Large intestine (tissue), 3 donors: ENCODE data around the gene AFF3. TPM values are rescaled to one million over a fixed set of nuclear protein-coding genes. Genes with fewer than 3 reads are reported as not detected.

Source experiments
- DNase-seq, 2 donors: peaks; one replicate each; pipeline versions ENCODE4 v3.0.0 to v3.0.0-alpha.2; 2013
- H3K27ac ChIP-seq: one replicate; pipeline ENCODE4 v1.5.1; 2013; ENCODE audit warnings: low read length
- H3K27me3 ChIP-seq: 2 replicates; pipeline ENCODE4 v1.6.1; 2013; ENCODE audit warnings: low read length; ENCODE audit not compliant: control insufficient read depth, insufficient read depth
- H3K36me3 ChIP-seq: 2 replicates; pipeline ENCODE4 v1.6.1; 2013; ENCODE audit warnings: low read length; ENCODE audit not compliant: control insufficient read depth, insufficient read depth
- H3K4me1 ChIP-seq: one replicate; pipeline ENCODE4 v1.6.1; 2013; ENCODE audit warnings: low read length; ENCODE audit not compliant: control insufficient read depth, insufficient read depth
- H3K4me3 ChIP-seq: one replicate; pipeline ENCODE4 v1.5.1; 2013; ENCODE audit warnings: low read length
- H3K9me3 ChIP-seq: one replicate; pipeline ENCODE4 v1.6.1; 2013; ENCODE audit warnings: mild to moderate bottlenecking, low read depth, low read length, moderate library complexity; ENCODE audit not compliant: control insufficient read depth
- WGBS: methylation state at CpG from one replicate; pipeline ENCODE4 v1.1.5; 2013; ENCODE audit warnings: low lambda C conversion rate; ENCODE audit not compliant: insufficient coverage; 5-methylcytosine and 5-hydroxymethylcytosine counted together
- polyA plus RNA-seq: library from polyadenylated mRNA; unstranded; fragments of 120-200 nt; gene quantifications from one replicate; pipeline ENCODE4 v1.2.1, GENCODE V29; 2013

The AFF3 gene
- polyA plus RNA-seq, 1 donor = 4.8 TPM

DNA sequence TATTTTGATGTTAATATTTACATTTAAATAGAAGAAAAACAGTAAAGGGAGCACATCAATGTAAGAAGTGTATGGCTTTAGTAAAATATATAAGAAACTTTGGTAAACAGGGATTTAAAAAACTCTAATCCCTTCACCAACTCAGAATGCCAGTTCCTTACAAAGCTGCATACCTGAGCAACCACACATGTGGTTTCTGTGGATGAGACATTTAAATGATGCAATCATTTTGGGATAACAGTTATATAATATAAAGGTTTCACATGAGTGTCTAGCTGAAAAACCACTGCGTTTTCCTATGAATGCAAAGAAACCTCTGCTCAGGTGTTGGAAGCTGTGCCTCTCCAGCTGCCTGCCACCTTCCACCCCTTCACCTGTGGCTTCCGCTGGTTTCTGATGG lies 443.5 kb downstream of the AFF3 start:
- no peak overlapping the region for H3K4me3 ChIP-seq
- DNase-seq = no peak
- no peaks in the 10 kb centered on the region for H3K27me3 ChIP-seq
- no peaks in the 10 kb centered on the region for H3K4me1 ChIP-seq
- no CpG with 5 or more reads among the region's 2 CpGs for WGBS
- no peak overlapping the region for H3K27ac ChIP-seq
- H3K36me3 ChIP-seq = no peaks in the 10 kb centered on the region
- H3K9me3 ChIP-seq = no peaks in the 10 kb centered on the region

DNA sequence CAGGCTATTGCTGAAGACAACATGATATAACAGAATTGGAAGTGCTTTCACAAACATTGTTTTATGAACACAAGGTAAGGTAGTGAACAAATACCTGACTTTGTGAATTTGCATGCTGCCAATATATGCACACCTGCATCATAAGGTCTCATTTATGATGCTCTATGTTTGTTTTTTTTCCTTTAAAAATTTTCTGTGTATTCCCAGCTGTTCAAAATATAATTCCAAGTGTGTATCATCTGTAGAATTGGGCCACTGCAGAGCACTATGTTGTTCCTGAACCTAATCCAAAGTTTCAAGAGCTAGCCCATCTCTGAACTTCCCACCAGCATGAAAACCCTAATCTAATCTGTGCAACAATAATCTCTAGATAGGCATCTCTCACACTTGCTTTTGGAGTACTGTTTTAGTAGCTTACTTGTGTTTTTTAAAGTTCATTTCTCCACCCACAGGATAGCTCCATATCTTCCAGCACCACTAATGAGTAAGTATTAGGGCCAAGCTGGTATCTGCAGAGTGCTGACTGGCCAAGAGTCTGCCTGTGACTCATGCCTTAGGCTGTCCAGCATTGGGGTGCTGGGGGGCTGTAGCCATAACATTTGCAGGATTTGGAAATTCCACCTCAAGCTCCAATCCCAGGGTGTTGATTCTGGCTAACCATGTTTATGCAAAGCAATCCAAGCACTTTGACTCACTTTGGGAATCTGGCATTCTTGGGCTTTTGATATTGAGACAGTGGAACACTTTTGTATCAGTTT lies 444.4 kb downstream of the AFF3 start:
- no peaks in the 10 kb centered on the region for H3K9me3 ChIP-seq
- no peaks in the 10 kb centered on the region for H3K36me3 ChIP-seq
- no peak for DNase-seq
- no peak overlapping the region for H3K4me3 ChIP-seq
- no peak overlapping the region for H3K27ac ChIP-seq
- H3K27me3 ChIP-seq = no peaks in the 10 kb centered on the region
- no peaks in the 10 kb centered on the region for H3K4me1 ChIP-seq

DNA sequence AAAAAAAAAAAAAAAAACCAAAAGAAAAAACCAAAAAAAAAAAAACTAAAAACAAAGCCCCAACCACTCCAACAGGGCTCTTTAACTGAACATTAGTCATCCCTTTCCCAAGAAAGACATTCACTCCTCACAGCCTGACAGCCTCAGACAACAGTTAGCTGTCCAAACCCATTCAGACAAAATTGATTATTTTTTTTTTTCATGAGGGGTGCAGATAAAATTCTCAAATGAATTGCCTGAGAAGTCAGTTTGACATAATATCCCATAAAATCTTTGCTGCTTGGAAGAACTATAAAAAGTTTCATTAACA lies 446.5 kb downstream of the AFF3 start:
- Histone ChIP-seq H3K27ac (no peak overlapping the region), H3K36me3 (no peaks in the 10 kb centered on the region), H3K4me3 (no peak overlapping the region), H3K4me1 (no peaks in the 10 kb centered on the region), H3K9me3 (no peaks in the 10 kb centered on the region), H3K27me3 (no peaks in the 10 kb centered on the region)
- DNase-seq = no peak

DNA sequence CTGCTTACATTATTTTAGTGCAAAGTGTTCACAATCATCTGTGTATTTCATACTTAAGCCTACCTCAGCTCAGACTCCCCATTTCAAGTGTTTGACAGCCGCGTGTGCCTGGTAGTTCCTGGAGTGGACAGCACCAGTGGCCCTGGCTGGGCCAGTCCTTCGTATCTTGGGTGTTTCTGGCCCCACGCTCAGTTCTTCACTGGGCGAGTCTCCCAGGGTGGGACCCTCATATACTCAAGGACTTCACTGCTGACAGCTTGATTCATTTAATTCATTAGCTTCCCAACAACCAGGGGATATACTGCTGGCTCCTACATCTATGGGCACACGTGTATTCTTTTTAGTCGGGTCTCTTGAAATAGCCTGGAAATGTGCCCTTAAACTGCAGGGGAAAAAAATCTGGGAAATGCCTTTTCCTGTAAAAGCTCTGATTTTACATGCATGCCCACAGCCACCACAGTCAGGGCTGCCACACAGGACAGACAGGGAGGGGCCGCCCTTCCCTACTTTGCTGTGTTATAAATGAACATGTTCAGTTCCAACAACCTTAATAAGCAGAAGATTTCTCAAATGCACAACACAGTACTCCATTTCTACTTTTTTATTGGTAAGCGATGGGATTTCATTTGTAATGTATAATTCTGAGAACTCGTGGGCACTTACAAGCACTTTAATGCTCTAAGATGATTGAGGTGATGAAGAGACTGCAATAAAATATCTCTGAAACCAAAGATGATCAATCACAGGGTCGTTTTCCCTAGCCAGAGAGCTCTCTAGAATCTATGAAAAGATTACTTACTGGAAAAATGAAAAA lies 447.1 kb downstream of the AFF3 start:
- no CpG with 5 or more reads among the region's 11 CpGs for WGBS
- Histone ChIP-seq H3K9me3 (no peaks in the 10 kb centered on the region), H3K27me3 (no peaks in the 10 kb centered on the region), H3K4me1 (no peaks in the 10 kb centered on the region), H3K27ac (no peak overlapping the region), H3K36me3 (no peaks in the 10 kb centered on the region), H3K4me3 (no peak overlapping the region)
- no peak for DNase-seq

DNA sequence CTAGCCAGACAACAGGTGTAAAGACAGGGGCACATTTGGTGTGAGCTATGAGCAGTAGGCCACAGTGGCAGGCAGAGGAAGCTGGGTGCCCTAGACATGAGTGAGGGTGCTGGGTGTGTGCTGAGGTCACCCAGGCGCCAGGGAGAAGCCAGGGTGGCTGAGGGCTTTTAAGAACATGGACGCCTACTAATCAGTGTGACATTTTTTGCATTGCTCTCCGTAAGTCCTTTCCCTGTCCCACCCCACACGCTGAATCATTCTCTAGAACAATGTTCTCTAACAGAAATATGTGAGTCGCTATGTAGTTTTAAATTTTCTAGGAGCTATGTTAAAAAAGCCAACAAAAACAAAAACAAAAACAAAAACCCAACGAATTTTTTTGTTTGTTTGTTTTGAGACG lies 448.1 kb downstream of the AFF3 start:
- no peaks in the 10 kb centered on the region for H3K36me3 ChIP-seq
- DNase-seq = no peak
- WGBS = 79% methylated on average over 3 of the region's 7 CpGs
- no peak overlapping the region for H3K4me3 ChIP-seq
- no peaks in the 10 kb centered on the region for H3K9me3 ChIP-seq
- H3K27ac ChIP-seq = no peak overlapping the region
- H3K27me3 ChIP-seq = no peaks in the 10 kb centered on the region
- no peaks in the 10 kb centered on the region for H3K4me1 ChIP-seq

DNA sequence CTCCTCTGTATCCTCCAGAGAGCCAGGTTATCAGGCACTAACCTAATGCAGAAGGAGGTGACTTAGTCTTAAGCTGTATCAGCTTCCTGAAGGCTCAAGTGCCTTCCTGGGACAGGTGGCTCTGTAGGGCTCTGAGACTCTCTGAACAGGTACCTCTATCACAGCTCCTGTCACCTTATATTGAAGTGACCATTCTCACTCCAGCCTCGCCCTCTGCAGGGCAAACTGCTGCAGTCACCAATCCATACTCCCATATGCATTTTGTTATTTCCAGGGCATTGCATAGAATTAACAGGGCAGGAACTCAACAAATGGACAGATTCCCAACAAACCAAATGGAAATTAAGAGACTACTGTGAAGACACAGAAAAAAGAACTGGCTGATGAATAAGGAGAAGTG lies 449.6 kb downstream of the AFF3 start:
- Histone ChIP-seq H3K9me3 (no peaks in the 10 kb centered on the region), H3K36me3 (no peaks in the 10 kb centered on the region), H3K27me3 (no peaks in the 10 kb centered on the region), H3K27ac (no peak overlapping the region), H3K4me3 (no peak overlapping the region), H3K4me1 (no peaks in the 10 kb centered on the region)
- WGBS = no CpG with 5 or more reads among the region's 1 CpG
- DNase-seq = no peak

DNA sequence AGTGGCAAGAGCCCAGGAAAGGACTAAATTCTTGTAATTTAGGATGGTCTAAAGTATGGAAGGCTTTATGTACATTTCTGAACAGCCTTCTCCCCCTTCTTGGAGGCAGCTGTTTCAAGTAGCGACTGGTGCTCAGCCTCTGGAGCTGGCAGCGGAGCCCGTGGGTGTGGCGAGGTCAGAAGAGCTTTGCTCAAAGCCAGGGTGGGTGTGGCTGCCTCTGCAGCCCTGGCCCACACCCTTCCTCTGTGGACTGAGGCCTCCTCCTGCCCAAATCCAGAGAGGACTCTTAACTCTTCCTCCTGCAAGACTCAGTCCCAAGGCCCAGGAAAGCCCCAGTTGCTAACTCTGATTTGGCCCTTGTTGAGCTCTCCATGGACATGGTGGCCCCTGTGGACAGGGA lies 450.5 kb downstream of the AFF3 start:
- H3K4me3 ChIP-seq = no peak overlapping the region
- WGBS = no CpG with 5 or more reads among the region's 4 CpGs
- H3K9me3 ChIP-seq = no peaks in the 10 kb centered on the region
- H3K36me3 ChIP-seq = no peaks in the 10 kb centered on the region
- DNase-seq = no peak
- no peaks in the 10 kb centered on the region for H3K4me1 ChIP-seq
- no peaks in the 10 kb centered on the region for H3K27me3 ChIP-seq
- no peak overlapping the region for H3K27ac ChIP-seq

DNA sequence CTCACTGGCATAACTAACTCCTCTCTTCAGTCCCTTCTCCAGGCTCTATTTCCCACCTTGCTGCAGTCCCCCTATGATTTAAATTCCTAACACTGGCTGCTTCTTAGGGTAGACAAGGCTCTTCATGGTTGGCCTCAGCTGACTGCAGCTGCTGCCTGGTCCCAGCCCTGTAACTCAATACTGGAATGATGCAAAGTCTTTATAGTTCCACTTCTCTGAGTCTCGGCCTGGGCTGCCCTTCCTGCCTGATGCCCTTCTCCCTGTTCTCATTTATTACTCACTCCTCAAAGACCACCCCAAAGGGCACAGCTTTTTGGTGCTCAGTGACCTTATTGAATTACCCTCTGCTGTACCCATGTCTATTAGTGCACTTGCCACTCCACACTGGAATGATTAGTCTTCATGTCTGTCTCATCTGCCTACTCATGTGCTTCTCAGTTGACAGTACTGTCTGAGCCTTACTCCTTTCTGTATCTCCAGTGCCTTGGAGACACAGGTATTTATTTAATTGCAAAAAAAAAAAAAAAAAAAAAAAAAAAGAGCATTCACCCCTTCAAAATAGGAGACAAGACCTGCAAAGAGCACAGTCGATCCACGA lies 453.1 kb downstream of the AFF3 start:
- WGBS = 94% methylated on average over 2 of the region's 3 CpGs
- H3K4me3 ChIP-seq = no peak overlapping the region
- no peak for DNase-seq

DNA sequence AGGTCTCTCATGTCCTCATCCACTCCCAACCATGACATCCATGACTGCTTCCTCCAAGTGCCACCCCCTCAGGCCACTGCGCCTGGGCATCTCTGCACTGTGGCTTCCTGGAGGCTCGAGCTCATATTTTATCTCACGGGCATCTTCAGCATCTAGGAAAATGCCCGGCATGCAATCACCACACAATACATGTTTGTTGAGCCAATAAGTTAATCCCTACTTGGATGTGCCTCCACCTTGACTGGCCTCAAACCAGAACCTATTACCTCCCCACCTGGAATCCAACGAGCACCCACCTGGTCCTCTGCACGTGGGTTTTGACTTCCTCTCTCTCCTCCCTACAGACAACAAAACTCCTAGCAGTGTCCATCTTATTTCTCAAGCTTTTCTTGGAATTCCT lies 453.7 kb downstream of the AFF3 start:
- WGBS = 80% methylated on average over 1 of the region's 6 CpGs
- Histone ChIP-seq H3K27ac (no peak overlapping the region), H3K36me3 (no peaks in the 10 kb centered on the region), H3K4me3 (no peak overlapping the region), H3K4me1 (no peaks in the 10 kb centered on the region), H3K27me3 (no peaks in the 10 kb centered on the region), H3K9me3 (no peaks in the 10 kb centered on the region)
- DNase-seq = no peak

More for the DNA sequence above, 453.1 kb downstream of the AFF3 start:
- Histone ChIP-seq H3K9me3 (no peaks in the 10 kb centered on the region), H3K27ac (no peak overlapping the region), H3K36me3 (no peaks in the 10 kb centered on the region), H3K27me3 (no peaks in the 10 kb centered on the region), H3K4me1 (no peaks in the 10 kb centered on the region)

DNA sequence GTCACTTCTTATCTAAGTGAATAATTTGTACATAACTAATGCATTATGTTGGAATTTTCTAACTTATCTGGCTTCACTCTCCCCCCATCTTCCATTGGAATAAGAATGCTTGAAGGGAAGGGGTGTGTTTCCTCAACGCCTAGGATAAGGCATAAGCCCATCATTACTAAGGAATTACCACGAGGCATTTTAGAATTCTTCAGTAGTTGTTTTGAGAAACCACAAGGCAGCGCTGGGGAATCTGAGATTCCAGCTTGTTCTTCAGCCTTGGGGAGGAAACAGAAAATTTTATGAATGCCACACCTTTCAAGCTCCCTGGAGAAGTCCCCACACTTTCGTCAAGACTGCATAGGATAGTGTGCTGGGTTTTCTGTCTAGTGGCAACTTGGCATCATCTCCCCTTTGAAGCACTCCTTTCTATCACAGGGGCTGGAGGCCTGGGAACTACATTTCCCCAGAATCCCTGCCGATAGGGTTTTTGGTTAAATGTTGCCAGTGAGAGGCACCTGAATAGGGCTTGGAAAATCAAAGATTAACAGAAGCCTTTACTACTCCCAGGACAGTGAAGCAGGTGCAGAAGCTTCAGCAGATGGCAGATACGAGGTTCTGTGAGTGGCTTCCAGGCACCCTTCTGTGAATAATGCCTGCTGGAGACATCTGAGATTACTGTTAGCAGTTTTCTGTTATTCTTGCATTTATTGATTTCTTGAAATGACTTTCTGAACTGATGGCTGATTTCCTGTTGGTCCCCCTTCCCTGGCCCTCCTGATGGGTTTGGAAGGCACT lies 459.9 kb downstream of the AFF3 start:
- H3K4me1 ChIP-seq = no peaks in the 10 kb centered on the region
- H3K9me3 ChIP-seq = no peaks in the 10 kb centered on the region
- no peaks in the 10 kb centered on the region for H3K27me3 ChIP-seq
- no peaks in the 10 kb centered on the region for H3K36me3 ChIP-seq
- no peak overlapping the region for H3K27ac ChIP-seq
- WGBS = no CpG with 5 or more reads among the region's 6 CpGs
- no peak overlapping the region for H3K4me3 ChIP-seq
- no peak for DNase-seq
